ENCODE measurements around the gene CLIC4. TPM values are rescaled to one million over a fixed set of nuclear protein-coding genes. Genes with fewer than 3 reads are reported as not detected.

Gene CLIC4
- total and polyA plus RNA-seq, 2 of the 8 experiments (the other 6 are each of a cell fraction or from before 2014, with no cell fraction given): 77.5 to 293 TPM

DNA sequence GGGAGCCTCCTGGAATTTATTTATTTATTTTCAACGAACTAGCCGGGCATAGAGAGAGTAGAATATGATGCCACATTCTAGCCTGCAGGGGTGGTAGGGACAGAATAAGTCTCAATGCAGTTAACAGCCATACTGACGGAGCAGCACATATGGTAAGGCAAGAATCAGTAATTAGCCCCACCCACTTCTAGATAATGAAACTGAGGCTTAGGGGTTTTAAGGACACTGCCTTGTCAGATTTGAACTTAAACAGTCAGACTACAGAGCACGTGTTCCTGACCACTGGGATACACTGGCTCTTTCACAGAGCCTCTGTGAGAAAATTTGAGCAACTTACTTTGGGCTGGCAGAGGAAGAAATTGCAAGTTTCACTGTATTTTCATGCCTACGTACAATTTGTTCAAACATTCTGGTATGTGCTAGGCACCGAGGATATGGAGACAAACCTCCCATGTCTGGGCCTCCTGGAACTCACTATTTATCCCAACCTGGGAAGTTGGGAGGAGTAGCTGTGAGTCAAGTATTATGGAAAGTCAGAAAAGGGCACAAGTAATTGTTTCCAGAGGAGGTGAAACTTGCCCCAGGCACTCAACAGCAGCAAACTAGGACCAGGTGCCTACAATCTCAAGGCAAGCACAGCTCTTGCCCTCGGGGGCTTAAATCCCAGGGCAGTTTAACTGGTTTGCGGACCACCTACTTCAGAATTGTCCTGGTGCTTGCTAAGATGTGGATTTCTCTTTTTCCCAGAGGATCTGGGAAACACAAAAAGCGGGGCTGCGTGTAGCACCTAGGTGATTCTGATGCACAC lies 1.6 kb upstream of the CLIC4 start:
- CTCF ChIA-PET (ENCODE audit: partially characterized antibody): interaction anchor here (0.7 to 1.5 kb wide), 7 partner anchors 11 to 154 kb away, joined by 3 to 6 read pairs (median 3); no protein-coding TSS in a partner anchor

More for the DNA sequence above, 1.6 kb upstream of the CLIC4 start:
- Histone ChIP-seq H3K27me3 (replicated peaks in 1 of 4; ENCODE audit: control insufficient read depth in 3 of 4, extremely low read depth in 1 of 4, insufficient read depth in 3 of 4, low read length in 3 of 4) (no peaks in the 10 kb centered on the region), H3K23me2 (ENCODE audit: low read depth, low read length) (no peaks in the 10 kb centered on the region; the same call in 1 of the 2 replicates), H3K4me2 (ENCODE audit: insufficient read depth in 1 of 2, low read depth in 2 of 2, low read length in 2 of 2) (no peak overlapping the region), H3K79me1 (ENCODE audit: low read depth, low read length) (no peaks in the 10 kb centered on the region; the same call in 1 of the 2 replicates), H4K20me1 (replicated peaks in 1 of 2; ENCODE audit: control insufficient read depth in 1 of 2, insufficient read depth in 2 of 2, low read length in 2 of 2) (peaks cover 0 to 5% of the 10 kb centered on the region in 2 experiments), H3K18ac (ENCODE audit: extremely low read depth, low read length) (peak overlapping the region; percentile 39), H3K4me3 (ENCODE audit: extremely low read depth in 1 of 4, insufficient read depth in 2 of 4, low read depth in 3 of 4, low read length in 4 of 4) (no peak overlapping the region), H2AK5ac (ENCODE audit: low read depth, low read length) (0 out of 2 replicates have a peak overlapping the region, but pooled peaks have one; percentile 18), H2AFZ (ENCODE audit: low read length) (no peak overlapping the region), H3K14ac (ENCODE audit: insufficient read length) (no peak overlapping the region), H3K56ac (replicated peaks; ENCODE audit: insufficient read length, low read depth, low read length) (no peak overlapping the region), H2BK15ac (ENCODE audit: low read length) (peak overlapping the region; percentile 23; the same call in 1 of the 2 replicates), H3K27ac (ENCODE audit: low read depth, low read length) (0 out of 2 replicates have a peak overlapping the region, but pooled peaks have one; percentile 18), H4K8ac (ENCODE audit: extremely low read depth, insufficient read depth, low read length) (no peak overlapping the region), H3K9me3 (ENCODE audit: insufficient read depth in 2 of 2, low read depth in 1 of 2, low read length in 1 of 2) (no peaks in the 10 kb centered on the region), H2BK120ac (replicated peaks; ENCODE audit: low read depth, low read length) (peak overlapping the region; percentile 74), H2BK20ac (ENCODE audit: low read length) (peak overlapping the region; percentile 93; the same call in 1 of the 2 replicates), H3K23ac (ENCODE audit: insufficient read length) (no peak overlapping the region), H3K36me3 (ENCODE audit: control insufficient read depth in 2 of 4, insufficient read depth in 4 of 4, low read length in 3 of 4) (peaks cover 0 to 3% (median 0%) of the 10 kb centered on the region in 4 experiments; a peak in 1 of 8 replicates), H4K5ac (ENCODE audit: insufficient read length, low read depth, low read length) (no peak overlapping the region), H3K4me1 (replicated peaks in 1 of 4; ENCODE audit: control insufficient read depth in 3 of 4, insufficient read depth in 4 of 4, low read length in 3 of 4) (peaks cover 14 to 31% (median 20%) of the 10 kb centered on the region in 4 experiments; a peak in 6 of 7 replicates), H2BK5ac (ENCODE audit: low read depth, low read length) (peak overlapping the region; percentile 95; the same call in 1 of the 2 replicates), H3K4ac (replicated peaks; ENCODE audit: insufficient read length, low read depth, low read length) (peak overlapping the region; percentile 70), H2BK12ac (ENCODE audit: low read depth, low read length) (peak overlapping the region; percentile 90), H3K79me2 (ENCODE audit: control insufficient read depth in 1 of 2, insufficient read depth in 2 of 2, low read length in 2 of 2) (peaks cover 15 to 33% of the 10 kb centered on the region in 2 experiments), H4K91ac (replicated peaks; ENCODE audit: insufficient read length, low read length) (peak overlapping the region; percentile 83), H3K9ac (replicated peaks in 1 of 4; ENCODE audit: extremely low read depth in 1 of 4, low read depth in 3 of 4, low read length in 3 of 4) (no peak overlapping the region)
- no peak for DNase-seq (ENCODE audit: low read depth in 1 of 2, low spot score in 2 of 2)
- POLR2A ChIA-PET (ENCODE audit: partially characterized antibody): interaction anchor here (0.7 to 4.7 kb wide), 2 partner anchors 13 to 19 kb away, joined by 5 to 29 read pairs; no protein-coding TSS in a partner anchor
- WGBS, 2 experiments (ENCODE audit: extremely low coverage in 1 of 2, insufficient coverage in 1 of 2, insufficient read length in 1 of 2, insufficient replicate concordance in 2 of 2, low coverage in 1 of 2, low lambda C conversion rate in 2 of 2, missing lambda C conversion rate in 1 of 2): 78% methylated on average over 10 of the region's 10 CpGs; no CpG with 5 or more reads in 1 of the 2 experiments
- no peak for TF ChIP-seq SUZ12 (IDR thresholded peaks at IDR 0.05; ENCODE audit: low read length)
- no peak for FAIRE-seq
